IPS-18a (cell line): Measurements from ENCODE around the gene JPH2.

ENCODE experiments used
- H3K27ac ChIP-seq: one replicate; pipeline ENCODE4 v1.5.1; 2013; ENCODE audit warnings: low read length
- H3K27me3 ChIP-seq: one replicate; pipeline ENCODE4 v1.6.1; 2013; ENCODE audit warnings: mild to moderate bottlenecking, low read length; ENCODE audit not compliant: control insufficient read depth, insufficient read depth
- H3K36me3 ChIP-seq: one replicate; pipeline ENCODE4 v1.6.1; 2013; ENCODE audit warnings: low read depth, low read length; ENCODE audit not compliant: control insufficient read depth
- H3K4me1 ChIP-seq: one replicate; pipeline ENCODE4 v1.6.1; 2013; ENCODE audit warnings: low read depth, low read length; ENCODE audit not compliant: control insufficient read depth
- H3K4me3 ChIP-seq: one replicate; pipeline ENCODE4 v1.5.1; 2013; ENCODE audit warnings: low read length
- H3K9ac ChIP-seq: one replicate; pipeline ENCODE4 v1.6.1; 2013; ENCODE audit warnings: mild to moderate bottlenecking, low read length, moderate library complexity
- H3K9me3 ChIP-seq: one replicate; pipeline ENCODE4 v1.6.1; 2013; ENCODE audit warnings: low read depth, low read length; ENCODE audit not compliant: control insufficient read depth

Gene JPH2

DNA sequence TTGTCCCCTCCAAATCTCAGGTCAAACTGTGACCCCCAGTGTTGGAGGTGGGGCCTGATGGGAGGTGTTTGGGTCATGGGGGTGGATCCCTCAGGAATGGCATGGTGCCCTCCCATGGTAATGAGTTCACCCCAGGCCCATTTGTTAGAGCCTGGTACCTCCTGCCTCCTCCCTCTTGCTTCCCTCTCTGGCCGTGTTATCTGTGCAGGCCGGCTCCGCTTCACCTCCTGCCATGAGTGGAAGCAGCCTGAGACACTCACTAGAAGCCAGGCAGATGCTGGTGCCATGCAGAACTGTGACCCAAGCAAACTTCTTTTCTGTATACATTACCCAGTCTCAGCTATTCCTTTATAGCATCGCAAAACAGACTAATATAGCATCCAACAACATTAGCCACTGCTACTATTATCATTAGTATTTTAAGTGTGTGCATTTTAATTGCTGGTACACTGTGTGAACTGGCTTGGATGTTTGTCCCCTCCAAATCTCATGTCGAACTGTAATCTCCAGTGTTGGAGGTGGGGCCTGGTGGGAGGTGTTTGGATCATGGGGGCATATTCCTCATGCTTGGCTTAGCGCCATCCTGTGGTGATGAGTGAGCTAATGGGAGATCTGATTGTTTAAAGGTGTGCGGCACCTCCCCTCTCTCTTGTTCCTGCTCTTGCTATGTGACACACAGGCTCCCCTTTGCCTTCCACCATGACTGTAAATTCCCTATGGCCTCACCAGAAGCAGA is 35.8 kb upstream of the JPH2 start:
- no peak overlapping the region for H3K27ac ChIP-seq
- no peaks in the 10 kb centered on the region for H3K9me3 ChIP-seq
- no peak overlapping the region for H3K9ac ChIP-seq
- no peak overlapping the region for H3K4me3 ChIP-seq
- H3K4me1 ChIP-seq: no peaks in the 10 kb centered on the region
- no peaks in the 10 kb centered on the region for H3K27me3 ChIP-seq
- no peaks in the 10 kb centered on the region for H3K36me3 ChIP-seq

- Histone ChIP-seq H3K9ac (no peak overlapping the region), H3K27me3 (no peaks in the 10 kb centered on the region), H3K36me3 (no peaks in the 10 kb centered on the region), H3K9me3 (no peaks in the 10 kb centered on the region), H3K27ac (no peak overlapping the region), H3K4me1 (no peaks in the 10 kb centered on the region), H3K4me3 (no peak overlapping the region)
Measured at GRCh38 chr20:44222027-44222426, 35.0 kb upstream of the JPH2 start.

- no peaks in the 10 kb centered on the region for H3K36me3 ChIP-seq
- no peaks in the 10 kb centered on the region for H3K4me1 ChIP-seq
- no peaks in the 10 kb centered on the region for H3K9me3 ChIP-seq
- H3K27ac ChIP-seq: no peak overlapping the region
- no peak overlapping the region for H3K9ac ChIP-seq
- no peaks in the 10 kb centered on the region for H3K27me3 ChIP-seq
- H3K4me3 ChIP-seq: no peak overlapping the region
Measured at GRCh38 chr20:44221368-44221954, 34.5 kb upstream of the JPH2 start.

DNA sequence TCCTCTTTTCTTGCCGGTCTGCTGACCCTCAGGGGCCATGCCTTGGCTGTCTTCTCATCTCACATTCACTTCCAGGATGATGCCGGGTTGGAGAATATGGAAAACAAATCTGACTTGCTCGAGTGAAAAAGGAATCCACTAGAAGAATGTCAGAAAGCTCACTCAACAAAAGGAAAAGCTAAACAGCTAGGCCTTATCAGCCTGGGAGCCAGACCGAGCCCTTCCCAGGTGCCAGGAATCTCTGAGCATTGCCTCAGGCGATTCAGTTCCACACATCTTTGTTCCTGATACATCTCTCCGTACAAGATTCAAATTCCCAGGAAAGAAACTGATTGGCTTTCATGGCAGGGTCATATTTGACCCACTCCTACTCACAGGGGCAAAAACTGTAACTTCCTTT is 32.8 kb upstream of the JPH2 start:
- H3K4me3 ChIP-seq: no peak overlapping the region
- H3K36me3 ChIP-seq: no peaks in the 10 kb centered on the region
- H3K9ac ChIP-seq: no peak overlapping the region
- H3K9me3 ChIP-seq: no peaks in the 10 kb centered on the region
- no peaks in the 10 kb centered on the region for H3K27me3 ChIP-seq
- H3K4me1 ChIP-seq: no peaks in the 10 kb centered on the region
- H3K27ac ChIP-seq: no peak overlapping the region

DNA sequence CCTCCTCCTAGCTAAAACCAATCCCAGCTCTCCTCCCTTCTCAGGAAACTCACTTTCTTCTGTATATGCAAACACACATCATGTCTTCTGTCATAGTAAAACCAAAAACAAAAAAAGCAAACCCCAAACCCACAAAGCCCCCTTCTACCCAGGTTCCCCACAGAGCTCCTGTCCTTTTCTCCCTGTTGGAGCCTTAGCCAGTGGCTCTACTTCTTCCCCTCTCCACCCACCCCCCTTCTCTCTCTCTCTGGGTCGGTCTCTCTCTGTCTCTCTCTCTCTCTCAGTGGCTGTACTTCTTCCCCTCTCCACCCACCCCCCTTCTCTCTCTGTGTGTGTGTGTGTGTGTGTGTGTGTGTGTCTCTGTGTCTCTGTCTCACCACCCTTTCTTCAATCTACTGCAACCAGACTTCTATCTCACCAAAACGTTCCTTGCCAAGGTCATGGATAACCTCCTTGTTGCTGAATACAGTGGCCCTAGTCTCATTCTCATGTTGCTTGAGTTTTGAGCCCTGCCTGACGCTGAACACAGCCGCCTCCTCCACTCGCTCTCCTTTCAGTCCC is 32.3 kb upstream of the JPH2 start:
- Histone ChIP-seq H3K4me3 (no peak overlapping the region), H3K9ac (no peak overlapping the region), H3K27me3 (no peaks in the 10 kb centered on the region), H3K36me3 (no peaks in the 10 kb centered on the region), H3K9me3 (no peaks in the 10 kb centered on the region), H3K4me1 (no peaks in the 10 kb centered on the region), H3K27ac (no peak overlapping the region)

DNA sequence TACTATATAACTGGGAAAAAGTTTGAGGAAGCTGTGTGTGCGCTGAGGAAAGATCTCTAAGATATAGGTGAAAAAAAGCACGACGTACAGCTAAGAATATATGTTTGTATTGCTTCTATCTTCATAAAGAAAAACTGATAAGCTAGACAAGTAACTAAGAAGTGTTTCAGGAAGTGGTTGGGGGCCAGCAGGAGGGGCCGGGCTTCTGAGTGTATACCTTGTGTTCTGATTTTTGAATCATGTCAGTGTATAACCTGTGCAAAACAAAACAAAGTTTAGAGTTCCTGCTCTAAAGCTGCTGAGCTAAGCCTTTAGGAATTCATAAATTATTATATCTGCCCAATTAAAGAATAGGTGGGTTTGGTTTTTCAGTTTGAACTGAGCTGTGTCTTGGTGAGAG is 31.5 kb upstream of the JPH2 start:
- H3K36me3 ChIP-seq: no peaks in the 10 kb centered on the region
- no peaks in the 10 kb centered on the region for H3K4me1 ChIP-seq
- H3K4me3 ChIP-seq: no peak overlapping the region
- H3K27me3 ChIP-seq: no peaks in the 10 kb centered on the region
- no peak overlapping the region for H3K9ac ChIP-seq
- H3K27ac ChIP-seq: no peak overlapping the region
- no peaks in the 10 kb centered on the region for H3K9me3 ChIP-seq

DNA sequence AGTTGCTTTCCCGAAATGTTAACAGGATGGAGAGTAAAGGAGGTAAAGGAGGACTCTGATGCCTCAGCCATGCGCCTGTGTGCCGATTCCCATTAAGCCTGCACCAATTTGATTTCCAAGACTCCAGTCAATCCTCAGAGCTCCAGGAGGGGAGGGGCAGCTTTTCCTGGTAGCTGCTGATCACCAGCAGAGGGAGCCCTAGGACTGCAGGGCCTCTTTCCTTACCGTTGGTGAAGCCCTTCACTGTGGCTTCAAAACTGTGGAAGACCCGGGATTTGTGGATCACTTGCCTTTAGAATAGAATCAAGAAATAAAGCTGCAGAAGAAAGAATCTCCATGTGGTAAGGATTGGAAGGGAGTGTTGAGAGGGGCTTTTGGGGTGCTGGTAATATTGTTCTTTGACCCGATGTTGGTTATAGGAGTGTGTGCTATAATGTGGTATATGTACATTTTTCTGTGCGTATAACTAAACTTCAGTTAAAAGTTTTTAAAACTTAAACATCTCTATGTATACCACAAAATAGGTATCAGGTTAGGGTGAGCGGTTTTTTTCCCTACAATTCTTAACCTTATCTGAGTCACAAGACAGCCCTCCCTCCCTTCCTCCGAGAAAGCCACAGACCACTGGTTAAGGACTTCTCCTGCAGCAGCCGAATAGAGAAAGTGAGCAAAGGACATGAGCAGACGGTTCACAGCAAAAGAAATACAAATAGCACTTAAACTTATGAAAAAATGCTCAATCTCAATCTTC is 30.5 kb upstream of the JPH2 start:
- Histone ChIP-seq H3K9me3 (no peaks in the 10 kb centered on the region), H3K27me3 (no peaks in the 10 kb centered on the region), H3K4me3 (no peak overlapping the region), H3K36me3 (no peaks in the 10 kb centered on the region), H3K9ac (no peak overlapping the region), H3K27ac (no peak overlapping the region), H3K4me1 (no peaks in the 10 kb centered on the region)

GRCh38 chr20:44215125-44215524 is 28.1 kb upstream of the JPH2 start:
- Histone ChIP-seq H3K4me3 (no peak overlapping the region), H3K9ac (no peak overlapping the region), H3K27ac (no peak overlapping the region), H3K36me3 (no peaks in the 10 kb centered on the region), H3K4me1 (peaks cover 4% of the 10 kb centered on the region), H3K27me3 (no peaks in the 10 kb centered on the region), H3K9me3 (no peaks in the 10 kb centered on the region)

DNA sequence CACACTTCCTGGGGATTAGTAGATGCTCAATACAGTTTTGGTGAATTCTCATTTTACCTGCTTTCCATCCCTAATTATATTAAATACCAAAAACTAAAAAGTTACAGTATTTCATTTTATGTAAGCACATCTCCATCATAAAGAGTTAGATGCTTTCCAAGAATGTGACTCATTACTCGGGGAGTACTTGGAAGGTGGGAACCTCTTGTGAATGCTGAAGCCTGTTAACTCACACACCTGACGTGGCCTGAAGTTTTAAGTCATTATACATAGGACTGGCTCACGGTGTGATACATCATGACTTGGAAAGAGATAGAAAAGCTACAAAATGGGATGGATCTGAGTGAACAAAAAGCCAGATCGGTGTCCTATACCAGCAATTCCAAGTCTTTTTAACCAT is 25.8 kb upstream of the JPH2 start:
- no peaks in the 10 kb centered on the region for H3K27me3 ChIP-seq
- H3K9ac ChIP-seq: no peak overlapping the region
- no peaks in the 10 kb centered on the region for H3K36me3 ChIP-seq
- no peak overlapping the region for H3K27ac ChIP-seq
- no peak overlapping the region for H3K4me3 ChIP-seq
- no peaks in the 10 kb centered on the region for H3K9me3 ChIP-seq
- peaks cover 16% of the 10 kb centered on the region for H3K4me1 ChIP-seq

DNA sequence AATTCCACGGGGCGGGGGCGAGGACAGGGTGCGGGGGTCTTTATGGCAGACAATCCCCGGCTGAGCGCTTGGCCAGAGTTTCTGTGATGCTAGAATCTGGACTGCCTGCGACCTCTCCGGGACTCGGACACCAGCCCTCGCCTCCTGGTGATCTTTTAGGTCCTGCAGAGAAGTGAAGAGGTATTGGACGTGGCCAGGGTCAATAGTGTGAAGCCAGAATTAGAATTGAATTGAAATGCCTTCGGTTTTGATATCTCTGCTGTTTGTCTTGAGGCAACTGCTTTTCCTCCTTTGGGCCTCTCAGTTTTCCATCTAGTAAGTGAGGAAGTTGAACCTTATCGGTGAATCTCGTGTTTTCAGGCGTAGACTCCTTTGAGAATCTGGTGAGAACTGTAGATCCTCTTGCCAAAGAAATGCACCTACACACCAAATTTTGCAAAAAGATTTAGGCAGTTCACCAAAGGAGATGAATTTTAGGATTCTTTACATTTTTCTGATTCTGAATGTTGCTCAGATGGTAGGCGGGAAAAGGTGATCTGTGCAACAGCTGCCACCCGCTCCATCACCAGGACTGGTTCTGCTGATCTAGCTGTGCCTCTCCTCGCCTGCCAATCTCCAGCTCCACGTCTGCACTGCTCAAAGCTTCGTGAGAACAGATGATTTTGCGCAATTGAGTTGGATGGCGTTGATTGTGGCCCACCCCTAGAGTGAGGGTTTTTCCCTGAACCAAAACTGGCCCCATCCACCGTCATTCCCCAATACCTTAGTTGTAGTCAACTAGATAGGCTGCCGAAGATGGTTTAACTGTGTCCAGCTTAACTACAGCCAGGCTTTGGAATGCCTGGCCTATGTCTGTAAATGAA is 24.4 kb upstream of the JPH2 start:
- peaks cover under 1% of the 10 kb centered on the region for H3K36me3 ChIP-seq
- H3K9me3 ChIP-seq: no peaks in the 10 kb centered on the region
- H3K27me3 ChIP-seq: no peaks in the 10 kb centered on the region
- H3K27ac ChIP-seq: peak overlapping the region; percentile 29
- peak overlapping the region; percentile 84 for H3K4me3 ChIP-seq
- peaks cover 16% of the 10 kb centered on the region for H3K4me1 ChIP-seq
- peak overlapping the region; percentile 74 for H3K9ac ChIP-seq
